Stimulated activated CD4-positive, alpha-beta T cell treated with anti-CD3 and anti-CD28 coated beads, Interleukin-15, amount 100 ng/mL, for 24 hours (primary cell): Measurements from ENCODE around the gene RBM33.
A peak's percentile ranks its signal among the peaks of the same experiment; 100 is the strongest.

Source experiments
- DNase-seq: peaks from one replicate; pipeline ENCODE4 v3.0.0-alpha.2; 2020

RBM33 gene

DNA sequence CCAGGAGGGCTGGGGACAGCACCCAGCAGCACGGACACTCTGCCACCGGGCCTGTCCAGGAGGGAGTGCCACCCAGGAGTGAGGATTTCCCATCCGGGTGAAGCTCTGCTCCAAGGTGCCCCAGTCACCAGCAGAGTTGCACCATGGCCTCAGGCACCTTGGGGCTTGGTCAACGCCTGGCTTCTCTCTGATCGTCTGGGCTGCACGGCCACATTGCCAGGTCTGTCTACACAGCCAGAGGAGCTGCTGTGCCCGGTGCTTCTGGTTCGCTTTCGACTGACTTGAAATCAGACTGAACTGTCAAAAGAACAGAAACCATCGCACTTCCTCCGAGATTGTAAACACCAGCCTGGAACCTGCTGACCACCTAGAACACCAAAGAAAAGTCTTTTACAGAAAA is 155.8 kb downstream of the RBM33 start:
- no peak for DNase-seq

DNA sequence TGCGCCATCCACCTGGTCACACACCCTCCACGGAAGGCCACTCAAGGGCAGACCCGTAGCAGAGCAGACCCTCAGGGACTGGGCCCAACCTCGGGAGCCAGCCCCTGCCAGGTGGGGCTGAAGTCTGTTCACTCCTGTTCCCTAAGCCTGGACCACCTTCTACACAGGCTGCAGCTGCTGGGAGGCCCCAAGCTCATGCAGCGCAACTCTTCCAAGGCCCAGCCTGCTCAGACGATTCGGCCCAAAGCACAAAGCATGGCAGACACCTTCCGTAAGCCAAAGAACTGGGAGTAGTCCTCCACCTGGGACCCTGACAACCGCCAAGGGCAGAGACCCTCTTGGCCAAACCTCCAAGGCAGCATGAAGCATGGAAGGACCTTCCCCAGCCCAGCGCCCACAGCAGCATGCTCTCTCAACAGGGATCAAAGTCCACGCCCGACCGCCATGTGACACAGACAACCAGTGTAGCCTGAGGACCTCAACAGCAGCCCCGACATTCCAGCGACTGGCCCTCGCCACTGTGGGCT is 156.3 kb downstream of the RBM33 start:
- no peak for DNase-seq

DNA sequence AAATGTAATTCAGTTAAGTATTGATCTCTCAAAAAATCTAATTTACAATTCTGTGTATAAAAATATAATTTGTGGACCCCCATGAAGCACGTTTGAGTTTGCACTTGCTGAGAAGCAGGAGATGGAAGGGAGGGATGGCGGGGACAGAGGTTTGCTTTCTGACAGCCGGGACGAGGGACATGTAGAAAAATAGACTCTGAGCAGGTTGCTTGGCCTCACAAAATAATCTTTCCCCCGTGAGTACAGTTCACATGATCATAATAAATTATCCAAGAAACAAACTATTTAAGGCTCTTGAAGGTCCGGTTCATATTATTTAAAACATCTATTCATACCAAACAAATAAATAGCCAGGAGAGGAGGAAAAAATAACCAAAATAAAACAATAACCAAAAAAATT is 157.8 kb downstream of the RBM33 start:
- DNase-seq = no peak

DNA sequence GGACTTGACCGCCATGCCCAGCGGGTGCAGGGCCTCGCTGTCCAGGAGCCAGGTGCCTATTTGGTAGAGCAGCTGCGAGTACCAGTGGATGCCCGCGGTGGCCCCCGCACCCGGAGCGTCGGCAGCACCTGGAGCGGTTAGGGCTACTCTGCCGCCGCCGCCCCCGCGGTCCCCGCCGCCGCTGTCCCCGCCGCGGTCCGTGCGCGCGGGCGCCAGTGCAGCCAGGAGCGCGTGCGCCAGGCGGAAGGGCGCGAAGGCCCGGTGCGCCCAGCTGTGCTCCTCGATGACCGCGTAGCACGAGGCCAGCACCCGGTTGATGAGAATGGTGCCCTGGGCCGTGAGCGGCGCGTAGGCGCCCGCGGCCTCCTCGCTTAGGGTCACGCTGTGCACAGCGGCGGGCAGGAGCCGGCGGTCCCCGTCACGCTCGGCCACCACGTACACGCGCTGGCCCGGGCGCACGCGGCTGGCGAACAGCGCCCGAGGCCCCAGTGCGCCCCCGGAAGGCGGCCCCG is 158.5 kb downstream of the RBM33 start:
- no peak for DNase-seq

DNA sequence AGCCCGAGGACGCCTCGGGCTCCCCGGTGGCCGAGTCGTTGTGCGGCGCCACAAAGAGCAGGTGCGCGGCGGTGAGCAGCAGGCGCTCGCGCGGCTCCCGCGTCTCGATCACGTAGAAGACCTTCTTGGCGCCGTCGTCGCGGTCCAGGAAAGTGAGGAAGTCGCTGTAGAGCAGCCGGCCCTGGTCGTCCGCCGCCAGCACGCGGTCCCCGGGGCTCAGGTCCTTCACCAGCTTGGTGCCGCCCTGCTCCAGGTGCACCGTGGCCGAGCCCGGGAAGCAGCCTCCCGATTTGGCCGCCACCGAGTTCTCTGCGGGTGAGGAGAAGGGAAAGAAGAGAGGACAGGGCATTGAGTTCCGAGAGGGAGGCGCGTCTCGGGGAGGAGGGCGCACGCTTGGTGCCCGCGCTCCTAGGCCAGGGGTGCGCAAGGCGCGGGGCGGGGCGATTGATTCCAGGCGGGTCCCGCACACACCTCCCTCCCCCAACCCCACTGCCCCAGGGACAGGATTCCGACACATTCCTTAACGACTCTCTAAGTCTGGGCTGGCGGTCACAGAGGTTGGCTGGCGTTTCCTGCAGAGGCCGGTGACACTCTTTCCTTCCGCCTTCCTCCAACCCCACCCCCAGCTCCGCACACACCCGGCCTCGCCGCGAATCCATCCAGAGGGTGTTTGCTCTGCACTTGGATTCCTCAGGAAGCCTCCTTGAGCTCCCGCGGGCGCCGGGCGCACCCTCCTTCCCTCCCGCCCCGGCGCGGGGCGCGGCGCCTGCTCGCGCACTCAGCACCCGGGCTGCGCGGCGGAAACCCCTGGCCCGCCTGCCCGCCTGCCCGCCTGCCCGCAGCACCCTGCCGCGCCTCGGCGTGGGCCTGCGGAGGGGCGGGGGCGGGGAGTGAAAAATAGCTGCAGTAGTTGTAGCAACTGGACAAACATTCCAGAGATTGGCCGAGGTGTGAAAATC is 159.2 kb downstream of the RBM33 start:
- DNase-seq = peak; percentile 40

DNA sequence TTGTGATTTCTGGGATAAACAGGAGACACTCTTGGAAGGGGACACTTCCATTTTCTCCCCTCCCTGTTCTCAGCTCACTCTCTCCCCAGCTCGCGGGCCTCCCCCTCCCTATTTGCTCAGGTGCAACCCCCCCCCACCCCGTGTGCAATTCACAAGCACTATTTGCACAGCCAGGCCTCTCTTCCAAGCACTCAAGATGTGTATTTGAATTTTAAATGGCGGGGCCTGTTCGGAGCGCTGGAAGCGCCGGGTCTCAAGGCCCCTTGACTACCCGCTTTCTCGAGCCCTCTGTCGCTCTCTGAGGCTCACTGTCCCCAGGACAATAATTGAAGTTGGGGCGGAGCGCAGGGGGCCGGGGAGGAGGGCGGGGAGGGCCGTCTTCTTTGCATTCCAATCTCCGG is 160.0 kb downstream of the RBM33 start:
- DNase-seq = no peak

DNA sequence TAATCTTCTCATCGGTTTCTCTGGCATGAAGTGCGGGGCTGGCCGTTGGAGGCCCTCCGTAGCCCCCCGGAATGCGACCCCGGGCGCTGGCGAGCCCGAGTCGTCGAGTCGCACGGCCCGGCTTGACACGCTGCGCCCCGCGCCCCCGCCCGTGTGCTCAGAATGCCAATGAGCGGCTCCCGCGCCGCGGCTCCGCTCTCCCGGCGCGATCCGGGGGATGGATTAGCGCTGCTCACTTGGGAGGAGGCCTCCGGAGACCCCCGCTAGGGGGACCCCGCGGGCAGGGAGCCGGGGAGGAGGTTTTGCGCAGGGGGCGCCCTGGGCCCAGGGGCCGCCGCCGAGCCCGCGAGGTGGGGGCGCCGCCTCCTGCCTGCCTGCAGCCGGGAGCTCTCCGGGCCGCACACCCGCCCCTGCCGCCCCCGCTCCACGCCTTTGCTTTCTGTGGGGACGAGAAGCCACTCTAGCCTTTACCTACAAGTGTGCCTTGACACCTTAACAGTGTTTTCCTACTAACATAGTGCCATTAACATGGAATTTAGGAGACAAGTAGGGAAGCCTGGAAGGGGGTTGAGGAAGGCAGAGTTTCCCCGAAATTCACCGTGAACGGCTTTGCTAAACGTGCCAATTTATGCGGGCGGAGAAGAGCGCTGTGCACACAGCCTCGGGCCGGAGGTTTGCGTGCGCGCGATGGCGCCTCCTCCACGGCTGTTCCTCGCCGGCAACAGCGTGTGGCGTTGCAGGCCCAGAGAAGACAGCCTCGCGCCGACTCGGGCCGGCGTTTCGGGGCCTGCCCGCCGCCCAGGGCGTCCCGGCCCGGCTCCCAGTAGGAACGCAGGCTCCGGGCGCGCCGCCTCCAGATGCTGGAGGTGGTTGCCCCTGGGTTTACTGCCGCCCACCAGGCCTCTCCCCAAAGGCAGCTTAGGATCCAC is 160.7 kb downstream of the RBM33 start:
- peak; percentile 76 for DNase-seq

DNA sequence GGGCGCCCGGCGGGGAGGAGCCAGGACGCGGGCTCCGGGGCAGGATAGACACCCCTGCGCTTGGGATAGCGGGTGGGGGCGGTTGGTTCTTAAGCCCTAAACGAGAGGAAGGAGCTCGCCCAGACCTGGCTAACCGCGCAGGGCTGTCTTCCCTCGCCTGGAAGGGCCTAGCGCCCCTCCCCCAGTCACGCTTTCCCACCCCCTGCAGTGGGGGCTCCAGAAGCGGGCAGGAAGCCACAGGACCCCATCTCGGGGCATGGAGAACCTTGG is 161.3 kb downstream of the RBM33 start:
- DNase-seq = no peak

DNA sequence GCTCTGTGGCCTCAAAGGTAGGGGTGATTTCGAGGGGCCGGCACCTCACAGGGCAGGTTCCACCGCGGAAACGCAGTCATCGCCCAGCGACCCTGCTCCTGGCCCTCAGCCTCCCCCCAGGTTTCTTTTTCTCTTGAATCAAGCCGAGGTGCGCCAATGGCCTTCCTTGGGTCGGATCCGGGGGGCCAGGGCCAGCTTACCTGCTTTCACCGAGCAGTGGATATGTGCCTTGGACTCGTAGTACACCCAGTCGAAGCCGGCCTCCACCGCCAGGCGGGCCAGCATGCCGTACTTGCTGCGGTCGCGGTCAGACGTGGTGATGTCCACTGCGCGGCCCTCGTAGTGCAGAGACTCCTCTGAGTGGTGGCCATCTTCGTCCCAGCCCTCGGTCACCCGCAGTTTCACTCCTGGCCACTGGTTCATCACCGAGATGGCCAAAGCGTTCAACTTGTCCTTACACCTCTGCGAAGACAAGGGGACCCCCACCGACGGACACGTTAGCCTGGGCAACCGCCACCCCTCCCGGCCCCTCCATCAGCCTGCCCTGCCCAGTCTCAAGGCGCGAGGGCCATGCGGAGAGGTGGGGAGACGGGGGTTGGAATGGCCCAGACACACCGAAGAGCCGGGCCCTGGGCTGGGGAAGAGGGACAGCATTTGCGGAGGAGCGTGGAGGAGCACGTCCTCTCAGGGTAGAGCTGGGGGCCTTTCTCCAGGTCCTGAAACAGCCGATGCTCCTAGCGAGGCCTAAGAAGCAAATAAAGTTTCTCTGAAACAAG is 161.8 kb downstream of the RBM33 start:
- no peak for DNase-seq

DNA sequence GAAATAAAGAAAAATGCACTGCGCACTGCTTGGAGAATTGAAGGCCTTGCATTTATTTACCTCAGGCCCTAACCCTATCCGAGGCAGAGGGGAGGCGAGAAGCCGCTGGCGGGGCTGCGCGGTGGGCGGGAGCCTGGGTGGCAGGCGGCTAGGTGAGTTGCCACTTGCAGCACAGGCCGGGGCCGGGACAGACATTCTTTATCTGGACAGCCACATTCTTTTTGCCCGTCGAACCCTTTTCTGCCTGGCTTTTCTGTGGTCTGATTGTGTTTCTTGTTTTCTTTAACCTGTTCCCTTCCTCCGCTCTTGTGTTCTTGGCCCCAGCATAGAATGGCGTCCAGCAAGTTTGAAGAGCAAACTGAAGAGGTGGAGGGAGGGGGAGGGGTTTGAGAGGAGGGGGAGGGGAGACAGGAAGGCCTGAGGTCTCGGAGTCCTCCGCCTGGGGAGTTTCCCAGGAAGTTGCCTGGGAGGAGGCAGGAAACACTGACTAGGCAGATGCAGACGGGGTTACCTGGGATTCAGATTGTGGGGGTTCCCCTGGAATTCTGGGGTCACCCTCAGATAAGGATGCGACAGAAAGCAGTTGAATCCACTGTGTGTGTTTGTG is 162.7 kb downstream of the RBM33 start:
- no peak for DNase-seq

DNA sequence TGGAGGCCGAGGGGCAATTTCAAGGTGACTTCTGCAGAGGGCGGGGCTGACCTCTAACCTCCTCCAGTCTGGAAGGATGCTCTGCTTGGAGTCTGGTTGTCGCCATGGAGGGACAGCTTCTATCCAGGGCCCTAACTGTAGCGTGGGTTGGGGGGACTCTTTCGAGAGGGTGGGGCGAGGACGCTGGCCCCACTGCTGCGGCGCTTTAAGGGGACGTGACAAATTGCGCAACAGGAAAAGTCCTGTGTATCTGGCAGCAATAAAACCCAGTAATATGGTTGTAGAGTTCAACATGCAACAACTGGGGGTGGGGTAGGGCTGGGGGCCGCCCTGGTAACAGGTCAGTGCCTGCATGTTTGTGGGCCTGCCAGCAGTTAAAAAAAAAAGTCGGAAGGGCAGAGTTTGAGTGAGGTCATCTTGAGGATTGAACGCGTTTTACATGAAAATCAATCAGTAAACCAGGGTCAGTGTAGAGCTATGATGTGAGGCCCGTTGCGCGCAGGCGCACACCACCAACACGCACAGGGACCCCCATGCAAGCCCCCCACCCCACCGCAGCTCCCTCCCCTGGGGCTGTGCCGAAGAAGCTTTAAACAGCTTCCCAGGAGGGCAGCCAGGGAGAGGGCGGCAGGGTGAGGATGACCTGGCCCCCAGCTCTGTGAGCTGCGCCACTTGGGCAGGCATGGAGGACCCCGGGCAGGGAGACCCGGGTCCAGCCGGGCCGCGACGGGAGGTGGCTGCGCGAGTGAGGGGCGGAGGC is 163.5 kb downstream of the RBM33 start:
- DNase-seq = no peak

DNA sequence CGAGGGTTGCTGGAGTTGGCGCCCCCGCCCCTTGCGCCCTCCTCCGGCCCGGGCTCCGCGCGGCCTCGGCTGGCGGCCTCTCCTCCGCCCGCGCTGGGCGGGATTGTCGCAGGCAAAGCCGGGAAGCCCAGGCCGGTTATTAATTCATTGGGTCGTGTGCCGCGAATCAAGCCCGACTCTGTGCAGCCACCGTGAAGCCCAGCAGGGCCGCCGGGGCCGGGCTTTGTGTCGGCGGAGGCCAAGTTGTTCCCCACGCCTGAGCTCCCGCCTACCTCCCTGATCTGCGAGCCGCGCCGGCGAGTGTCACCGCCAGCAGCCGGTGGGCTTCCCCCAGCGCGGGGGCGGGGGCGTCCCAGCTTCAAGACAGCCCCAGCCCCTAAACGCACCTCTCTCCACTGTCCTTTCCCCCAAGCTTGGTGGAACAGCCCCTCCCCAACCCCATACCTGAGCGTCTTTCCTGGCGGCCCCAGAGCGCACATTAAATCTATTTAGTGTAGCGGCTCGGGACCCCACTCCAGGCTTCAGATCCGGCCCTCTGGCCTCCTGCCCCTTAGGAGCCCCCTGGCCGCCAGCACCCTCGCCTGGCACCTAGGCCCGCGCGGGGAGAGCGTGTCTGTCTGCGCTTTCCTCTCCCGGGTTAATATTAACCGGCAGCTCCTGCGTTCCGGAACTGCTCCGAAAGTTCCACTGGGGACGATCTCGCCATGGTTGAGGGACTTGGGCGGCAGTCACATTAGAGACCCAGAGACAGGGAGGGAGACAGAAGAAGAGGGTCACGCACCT is 164.3 kb downstream of the RBM33 start:
- no peak for DNase-seq

DNA sequence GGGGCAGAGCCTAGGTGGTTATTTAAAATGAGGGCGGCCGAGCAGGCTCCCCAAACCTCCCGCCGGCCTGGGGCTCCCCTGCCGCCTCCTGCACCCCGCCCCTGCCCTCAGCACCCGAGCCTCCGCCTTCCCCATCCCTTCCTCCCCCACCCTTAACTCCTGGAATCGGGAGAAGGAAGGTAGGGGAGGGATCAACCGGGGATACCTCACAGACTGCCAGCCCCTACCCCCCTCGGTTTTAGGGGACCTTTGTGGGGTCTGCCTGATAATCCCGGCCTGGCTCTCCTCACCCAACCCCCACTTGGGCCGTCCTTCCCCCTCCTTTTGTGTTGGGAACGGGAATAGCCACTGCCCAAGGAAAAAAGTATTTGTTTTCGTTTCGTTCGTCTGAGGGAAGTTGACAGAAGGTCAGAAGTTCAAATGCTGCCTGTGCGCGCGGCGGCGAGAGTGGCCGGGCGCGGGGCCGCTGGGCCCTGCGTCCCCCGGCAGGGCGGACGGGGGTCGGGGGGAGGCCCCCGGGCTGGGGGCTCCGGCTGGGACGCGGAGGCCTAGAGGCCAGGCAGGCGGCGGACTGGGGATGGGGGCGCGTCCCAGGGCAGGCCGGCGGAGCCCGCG is 165.0 kb downstream of the RBM33 start:
- no peak for DNase-seq

DNA sequence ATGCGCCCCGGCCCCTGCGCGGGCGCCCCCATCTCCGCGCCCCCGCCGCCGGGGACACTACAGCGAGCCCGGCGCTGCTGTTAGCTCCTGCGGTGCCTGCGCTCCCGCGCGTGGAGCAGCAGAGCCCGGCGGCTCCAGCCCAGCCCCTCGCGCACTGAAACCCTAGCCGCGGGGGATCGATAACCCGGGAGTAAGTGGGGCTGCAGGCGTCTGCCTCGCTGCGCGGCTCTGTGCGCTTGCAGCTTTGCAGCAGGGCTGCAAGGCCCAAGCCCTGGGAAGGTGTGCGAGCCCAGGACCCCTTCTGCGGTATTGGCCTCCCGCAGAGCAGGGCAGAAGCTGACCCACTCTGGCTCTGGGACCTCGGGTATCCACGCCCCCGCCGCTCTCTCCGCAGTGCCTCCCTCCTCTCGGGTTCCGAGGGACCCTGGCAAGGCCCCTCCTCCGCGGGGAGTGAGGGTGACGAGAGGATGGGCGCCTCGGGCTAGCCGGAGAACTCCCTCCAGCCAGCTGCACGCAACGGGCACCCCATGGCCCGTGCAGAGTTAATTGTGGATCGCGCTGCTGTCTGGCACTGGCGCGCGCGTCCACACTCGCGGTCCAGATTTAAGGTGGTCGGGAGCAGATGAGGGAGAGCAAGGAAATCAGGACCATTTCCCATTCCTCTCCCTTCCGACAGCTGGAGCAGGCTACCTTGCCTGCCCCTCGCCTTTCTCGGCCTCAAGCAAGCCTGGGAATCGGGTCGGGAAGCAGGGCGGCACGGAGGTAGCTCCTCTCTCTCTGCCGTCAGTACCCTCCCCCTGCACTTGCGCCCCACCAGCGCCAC is 165.7 kb downstream of the RBM33 start:
- no peak for DNase-seq

DNA sequence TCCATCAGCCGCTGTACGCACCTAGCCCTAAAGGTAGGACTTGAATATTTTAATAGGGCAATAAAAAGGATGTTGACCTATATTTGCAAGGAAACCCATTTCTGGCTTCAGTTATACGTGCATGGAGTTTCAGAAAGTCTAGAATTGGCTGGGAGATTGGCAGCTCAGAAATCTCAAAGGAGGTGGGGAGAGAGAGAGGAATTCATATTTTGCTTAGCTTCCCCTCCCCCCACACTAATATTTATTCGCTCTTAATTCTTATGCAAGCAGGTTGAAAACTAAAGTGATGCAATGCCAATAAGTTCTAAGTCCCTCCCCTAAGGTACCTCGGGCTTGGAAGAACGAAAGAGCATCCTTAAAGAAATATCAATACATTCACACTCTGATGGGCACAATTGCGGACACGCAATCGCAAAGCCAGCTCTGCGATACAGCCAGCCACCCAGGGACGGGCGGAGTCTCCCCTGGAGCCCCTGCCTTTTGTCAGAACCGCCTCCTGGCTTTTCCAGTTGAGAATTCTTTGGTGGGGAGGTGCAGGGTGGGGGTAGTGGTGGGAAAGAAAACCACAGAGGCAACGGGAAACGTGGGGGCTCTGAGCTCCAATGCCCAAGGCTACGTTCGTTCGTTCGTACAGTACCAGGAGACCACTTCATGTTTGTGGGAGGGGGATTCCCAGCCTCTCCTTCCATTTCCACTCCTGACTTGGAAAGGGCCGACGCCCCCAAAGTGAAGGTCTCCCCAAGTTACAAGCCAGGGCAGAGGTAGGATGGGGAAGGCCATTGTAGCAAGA is 166.5 kb downstream of the RBM33 start:
- no peak for DNase-seq

DNA sequence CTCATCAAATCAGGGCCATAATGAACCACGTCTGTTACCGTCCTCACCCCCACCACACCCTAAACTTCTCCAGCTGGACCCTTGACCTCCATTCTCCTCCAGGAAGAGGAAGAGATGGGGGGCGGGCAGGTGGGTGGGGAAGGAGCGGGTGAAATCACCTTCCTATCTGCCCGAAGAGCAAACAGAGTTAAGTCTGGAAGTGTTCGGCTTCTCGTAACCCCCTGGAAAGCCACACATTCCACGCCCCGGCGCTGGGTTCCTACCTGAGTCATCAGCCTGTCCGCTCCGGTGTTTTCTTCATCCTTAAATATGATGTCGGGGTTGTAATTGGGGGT is 167.1 kb downstream of the RBM33 start:
- DNase-seq = no peak

DNA sequence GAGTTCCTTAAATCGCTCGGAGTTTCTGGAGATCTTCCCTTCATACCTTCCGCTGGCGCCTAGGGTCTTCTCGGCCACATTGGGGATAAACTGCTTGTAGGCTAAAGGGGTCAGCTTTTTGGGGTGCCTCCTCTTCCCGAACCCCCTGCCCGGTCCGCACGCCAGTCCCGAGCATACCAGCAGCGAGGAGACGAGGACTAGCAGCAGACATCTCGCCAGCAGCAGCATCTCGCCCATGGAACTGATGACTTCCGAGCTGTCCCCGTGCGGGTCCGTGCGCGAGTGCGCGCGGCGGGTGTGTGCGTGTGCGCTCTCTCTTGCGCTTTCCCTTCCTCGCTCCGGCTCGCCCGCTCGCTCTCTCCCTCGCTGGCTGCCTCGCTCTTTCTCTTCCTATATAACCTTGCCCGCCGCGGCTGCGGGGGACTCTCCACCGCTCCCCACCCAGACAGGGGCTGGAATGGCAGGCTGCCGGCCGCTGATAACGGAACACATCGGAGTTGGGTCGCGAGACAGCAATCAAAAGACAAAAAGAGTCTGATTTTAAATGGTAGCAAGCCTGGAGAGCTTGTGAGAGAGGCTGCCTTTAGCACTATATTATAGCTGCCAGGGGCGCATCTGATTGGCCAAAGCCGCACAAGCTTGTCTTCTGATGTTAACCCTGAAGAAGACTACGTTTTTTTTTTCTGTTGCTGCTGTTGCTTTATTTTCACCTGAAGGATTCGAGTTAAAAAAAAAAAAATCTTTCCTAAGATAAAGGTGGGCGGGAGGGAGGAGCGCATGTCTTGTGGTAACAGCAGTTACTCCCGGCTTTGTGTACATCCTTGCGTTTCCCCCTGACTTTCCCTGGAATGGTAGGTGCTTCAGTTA is 167.7 kb downstream of the RBM33 start, which contains the start of gene SHH:
Gene SHH (minus strand): TSS at position 569 of the 867 bp plus-strand sequence. CDS start 341 bp downstream, at position 228.
- no peak for DNase-seq
